ENCODE measurements around the gene CAV1. TPM values are rescaled to one million over a fixed set of nuclear protein-coding genes. Genes with fewer than 3 reads are reported as not detected.

The CAV1 gene
- total and polyA plus RNA-seq, 7 donors: 8.8 to 857 (median 328) TPM

DNA sequence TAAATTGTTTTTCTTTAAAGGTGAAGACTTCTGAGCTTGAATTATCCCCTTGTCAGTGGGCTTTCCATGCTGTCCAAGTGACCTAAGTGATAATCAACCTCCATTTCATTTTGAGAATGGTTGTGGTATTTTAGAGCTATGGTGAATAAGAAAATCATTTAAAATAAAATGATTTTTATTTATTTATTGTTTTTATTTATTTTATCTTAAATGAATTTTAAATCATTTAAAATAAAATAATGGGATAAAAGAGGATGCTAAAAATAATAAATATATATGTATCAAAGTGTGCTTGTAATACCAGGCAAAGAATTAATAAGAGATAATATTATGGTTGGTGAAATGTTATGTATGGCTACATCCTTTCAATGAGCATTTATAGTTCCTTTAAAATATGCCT is 24.5 kb downstream of the CAV1 start:
- H3K4me1 ChIP-seq: peaks cover 0 to 86% (median 69%) of the 10 kb centered on the region in 4 donors
- no peaks in the 10 kb centered on the region for H3K27me3 ChIP-seq
- no peak for TF ChIP-seq POLR2AphosphoS5 (IDR thresholded peaks at IDR 0.05)
- no peak for TF ChIP-seq EP300 (IDR thresholded peaks at IDR 0.05)
- TF ChIP-seq POLR2A (IDR thresholded peaks at IDR 0.05): no peak
- TF ChIP-seq, protein P1, sequence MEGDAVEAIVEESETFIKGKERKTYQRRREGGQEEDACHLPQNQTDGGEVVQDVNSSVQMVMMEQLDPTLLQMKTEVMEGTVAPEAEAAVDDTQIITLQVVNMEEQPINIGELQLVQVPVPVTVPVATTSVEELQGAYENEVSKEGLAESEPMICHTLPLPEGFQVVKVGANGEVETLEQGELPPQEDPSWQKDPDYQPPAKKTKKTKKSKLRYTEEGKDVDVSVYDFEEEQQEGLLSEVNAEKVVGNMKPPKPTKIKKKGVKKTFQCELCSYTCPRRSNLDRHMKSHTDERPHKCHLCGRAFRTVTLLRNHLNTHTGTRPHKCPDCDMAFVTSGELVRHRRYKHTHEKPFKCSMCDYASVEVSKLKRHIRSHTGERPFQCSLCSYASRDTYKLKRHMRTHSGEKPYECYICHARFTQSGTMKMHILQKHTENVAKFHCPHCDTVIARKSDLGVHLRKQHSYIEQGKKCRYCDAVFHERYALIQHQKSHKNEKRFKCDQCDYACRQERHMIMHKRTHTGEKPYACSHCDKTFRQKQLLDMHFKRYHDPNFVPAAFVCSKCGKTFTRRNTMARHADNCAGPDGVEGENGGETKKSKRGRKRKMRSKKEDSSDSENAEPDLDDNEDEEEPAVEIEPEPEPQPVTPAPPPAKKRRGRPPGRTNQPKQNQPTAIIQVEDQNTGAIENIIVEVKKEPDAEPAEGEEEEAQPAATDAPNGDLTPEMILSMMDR (IDR thresholded peaks at IDR 0.05): no peak
- no peaks in the 10 kb centered on the region for H3K9me3 ChIP-seq
- peaks cover 0 to 19% (median 3%) of the 10 kb centered on the region in 4 donors for H3K36me3 ChIP-seq
- intact Hi-C loops (cut with DNase I): no loop called here
- H3K27ac ChIP-seq: peak overlapping the region in 2 of 4 donors; percentile 81 to 97
- DNase-seq: no peak
- H3K4me3 ChIP-seq: no peak overlapping the region

DNA sequence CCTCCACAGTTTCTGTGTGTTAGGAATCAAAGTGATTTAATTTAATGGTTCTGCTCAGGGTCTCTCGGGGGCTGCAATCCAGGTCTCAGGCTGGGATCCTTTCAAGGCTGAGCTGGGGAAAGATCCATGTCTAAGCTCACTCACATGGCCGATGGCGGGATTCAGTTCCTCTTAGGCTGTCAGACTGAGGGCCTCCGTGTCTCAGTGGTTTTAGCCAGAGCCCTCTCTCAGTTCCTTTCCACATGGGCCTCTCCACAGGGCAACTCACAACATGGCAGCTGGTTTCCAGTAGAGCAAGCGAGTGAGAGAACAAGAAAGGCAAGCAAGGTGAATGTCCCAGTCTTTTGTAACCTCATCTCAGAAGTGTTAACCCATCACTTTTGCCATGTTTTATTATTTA is 26.9 kb downstream of the CAV1 start:
- DNase-seq: no peak
- WGBS, 2 donors: 84 to 92% methylated on average over 5 of the region's 5 CpGs
- H3K27ac ChIP-seq: peak overlapping the region; percentile 15 to 97 (median 71)
- H3K9me3 ChIP-seq: no peaks in the 10 kb centered on the region
- intact Hi-C loops (cut with DNase I): no loop called here
- H3K36me3 ChIP-seq: peaks cover 0 to 12% (median 3%) of the 10 kb centered on the region in 4 donors
- H3K4me1 ChIP-seq: peaks cover 0 to 82% (median 70%) of the 10 kb centered on the region in 4 donors
- H3K27me3 ChIP-seq: no peaks in the 10 kb centered on the region
- TF ChIP-seq, protein P1 (IDR thresholded peaks at IDR 0.05): no peak
- TF ChIP-seq EP300 (IDR thresholded peaks at IDR 0.05): no peak
- no peak for TF ChIP-seq POLR2AphosphoS5 (IDR thresholded peaks at IDR 0.05)
- no peak for TF ChIP-seq POLR2A (IDR thresholded peaks at IDR 0.05)
- no peak overlapping the region for H3K4me3 ChIP-seq

DNA sequence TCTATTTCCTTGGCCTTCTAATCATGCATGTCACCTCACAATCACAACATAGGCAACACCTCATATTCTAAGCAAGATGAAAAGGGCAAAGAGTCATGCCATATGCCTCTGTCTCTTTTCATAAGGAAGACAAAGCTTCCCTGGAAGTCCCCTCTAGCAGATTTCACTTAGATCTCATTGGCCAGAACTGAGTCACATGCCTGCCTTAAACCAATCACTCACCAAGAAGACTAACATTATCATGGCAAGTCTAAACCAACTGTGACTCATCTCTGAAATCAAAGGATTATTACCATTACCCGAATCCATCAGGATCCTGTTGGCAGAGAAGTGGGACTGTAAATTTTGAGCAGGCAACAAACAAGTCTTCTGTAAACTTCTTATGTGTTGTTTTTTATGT is 27.8 kb downstream of the CAV1 start:
- Histone ChIP-seq H3K4me3 (no peak overlapping the region), H3K27me3 (no peaks in the 10 kb centered on the region), H3K27ac (peak overlapping the region in 3 of 4 donors; percentile 61 to 97 (median 81)), H3K36me3 (peaks cover 0 to 16% (median 4%) of the 10 kb centered on the region in 4 donors), H3K4me1 (peaks cover 0 to 83% (median 71%) of the 10 kb centered on the region in 4 donors), H3K9me3 (no peaks in the 10 kb centered on the region)
- TF ChIP-seq, protein P1 (IDR thresholded peaks at IDR 0.05): no peak
- TF ChIP-seq POLR2A (IDR thresholded peaks at IDR 0.05): no peak
- no peak for TF ChIP-seq POLR2AphosphoS5 (IDR thresholded peaks at IDR 0.05)
- no peak for TF ChIP-seq EP300 (IDR thresholded peaks at IDR 0.05)
- DNase-seq: no peak
- intact Hi-C loops (cut with DNase I): no loop called here
- 62 to 70% methylated on average over 1 of the region's 1 CpG for WGBS, 2 donors

DNA sequence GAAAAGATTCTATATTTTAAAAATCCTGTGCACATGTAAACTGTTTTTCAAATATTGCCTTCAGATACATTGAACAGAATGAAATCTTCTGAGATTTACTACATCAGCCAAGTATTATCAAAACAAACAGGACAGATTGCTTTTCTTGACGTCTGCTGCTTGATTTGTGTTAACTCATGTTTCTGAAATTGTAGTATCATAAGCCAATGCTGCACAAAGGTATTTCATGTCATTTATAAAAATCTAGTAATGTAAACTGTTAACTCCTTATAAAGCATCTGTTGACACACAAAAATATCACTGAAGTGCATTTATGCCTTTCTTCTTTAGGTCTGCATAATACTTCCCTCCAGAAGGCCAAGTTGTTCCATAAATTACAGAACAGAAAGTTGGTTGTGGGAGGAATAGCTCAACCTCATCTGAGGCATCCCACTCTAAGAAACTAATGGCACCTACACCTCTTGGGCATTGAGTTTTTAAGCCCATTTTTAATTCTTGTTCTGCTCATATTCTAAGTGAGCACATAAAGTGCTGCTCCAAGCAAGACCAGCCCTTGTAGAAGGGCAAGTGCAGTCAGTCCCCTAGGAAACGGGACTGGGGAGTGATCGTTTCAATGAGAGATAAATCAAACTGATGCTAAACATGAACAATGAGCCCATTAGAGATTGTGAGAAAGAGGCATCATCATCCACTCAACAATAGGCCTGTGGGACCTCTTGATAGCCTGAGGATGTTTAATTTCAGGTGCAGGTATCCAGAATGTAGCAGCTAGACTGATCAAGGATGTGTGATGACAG is 28.5 kb downstream of the CAV1 start:
- no peaks in the 10 kb centered on the region for H3K9me3 ChIP-seq
- H3K27me3 ChIP-seq: no peaks in the 10 kb centered on the region
- H3K4me1 ChIP-seq: peaks cover 0 to 80% (median 71%) of the 10 kb centered on the region in 4 donors
- intact Hi-C loops (cut with DNase I): no loop called here
- peaks cover 0 to 23% (median 4%) of the 10 kb centered on the region in 4 donors for H3K36me3 ChIP-seq
- no peak overlapping the region for H3K4me3 ChIP-seq
- H3K27ac ChIP-seq: peak overlapping the region; percentile 36 to 97 (median 71)
- WGBS, 2 donors: 71 to 79% methylated on average over 3 of the region's 3 CpGs
- no peak for DNase-seq
- TF ChIP-seq POLR2A (IDR thresholded peaks at IDR 0.05) (no peak), EP300 (IDR thresholded peaks at IDR 0.05) (peak in 1 of 4 donors; percentile 17), POLR2AphosphoS5 (IDR thresholded peaks at IDR 0.05) (peak in 2 of 4 donors; percentile 29 to 37)
- TF ChIP-seq, protein P1 (IDR thresholded peaks at IDR 0.05): no peak
